Measurements from ENCODE around the gene RIMBP3C. TPM values are rescaled to one million over a fixed set of nuclear protein-coding genes. Genes with fewer than 3 reads are reported as not detected.

RIMBP3C gene
- total and polyA plus RNA-seq, 2 of the 8 experiments (the other 6 are each of a cell fraction or from before 2014, with no cell fraction given), result 0.08 TPM; not detected in 1

- 76% methylated on average over 4 of the region's 4 CpGs; no CpG with 5 or more reads in 1 of the 2 experiments for WGBS, 2 experiments (ENCODE audit: extremely low coverage in 1 of 2, insufficient coverage in 1 of 2, insufficient read length in 1 of 2, insufficient replicate concordance in 2 of 2, low coverage in 1 of 2, low lambda C conversion rate in 2 of 2, missing lambda C conversion rate in 1 of 2)
- Histone ChIP-seq H3K79me2 (ENCODE audit: control insufficient read depth in 1 of 2, insufficient read depth in 2 of 2, low read length in 2 of 2) (peaks cover 63 to 78% of the 10 kb centered on the region in 2 experiments), H4K91ac (replicated peaks; ENCODE audit: insufficient read length, low read length) (no peak overlapping the region), H3K4ac (replicated peaks; ENCODE audit: insufficient read length, low read depth, low read length) (no peak overlapping the region), H3K23ac (ENCODE audit: insufficient read length) (no peak overlapping the region), H3K79me1 (ENCODE audit: low read depth, low read length) (peaks cover 20% of the 10 kb centered on the region), H3K4me1 (replicated peaks in 1 of 4; ENCODE audit: control insufficient read depth in 3 of 4, insufficient read depth in 4 of 4, low read length in 3 of 4) (peaks cover 0 to 8% (median 6%) of the 10 kb centered on the region in 4 experiments; a peak in 4 of 7 replicates), H3K27ac (ENCODE audit: low read depth, low read length) (no peak overlapping the region), H3K23me2 (ENCODE audit: low read depth, low read length) (peaks cover 2% of the 10 kb centered on the region), H3K18ac (ENCODE audit: extremely low read depth, low read length) (no peak overlapping the region), H2AFZ (ENCODE audit: low read length) (no peak overlapping the region), H2BK20ac (ENCODE audit: low read length) (no peak overlapping the region), H3K4me3 (ENCODE audit: extremely low read depth in 1 of 4, insufficient read depth in 2 of 4, low read depth in 3 of 4, low read length in 4 of 4) (peak overlapping the region in 1 of 4 experiments; percentile 77; a peak in 1 of 8 replicates), H4K8ac (ENCODE audit: extremely low read depth, insufficient read depth, low read length) (no peak overlapping the region), H3K56ac (replicated peaks; ENCODE audit: insufficient read length, low read depth, low read length) (no peak overlapping the region), H3K14ac (ENCODE audit: insufficient read length) (no peak overlapping the region), H3K9ac (replicated peaks in 1 of 4; ENCODE audit: extremely low read depth in 1 of 4, low read depth in 3 of 4, low read length in 3 of 4) (no peak overlapping the region), H2BK120ac (replicated peaks; ENCODE audit: low read depth, low read length) (no peak overlapping the region), H3K9me3 (ENCODE audit: insufficient read depth in 2 of 2, low read depth in 1 of 2, low read length in 1 of 2) (no peaks in the 10 kb centered on the region), H2AK5ac (ENCODE audit: low read depth, low read length) (no peak overlapping the region), H2BK5ac (ENCODE audit: low read depth, low read length) (no peak overlapping the region), H3K4me2 (ENCODE audit: insufficient read depth in 1 of 2, low read depth in 2 of 2, low read length in 2 of 2) (peak overlapping the region; percentile 3 to 77; a peak in 2 of 4 replicates), H3K27me3 (replicated peaks in 1 of 4; ENCODE audit: control insufficient read depth in 3 of 4, extremely low read depth in 1 of 4, insufficient read depth in 3 of 4, low read length in 3 of 4) (no peaks in the 10 kb centered on the region; a peak in 1 of 7 replicates), H4K5ac (ENCODE audit: insufficient read length, low read depth, low read length) (no peak overlapping the region), H4K20me1 (replicated peaks in 1 of 2; ENCODE audit: control insufficient read depth in 1 of 2, insufficient read depth in 2 of 2, low read length in 2 of 2) (peaks cover 36 to 43% of the 10 kb centered on the region in 2 experiments), H3K36me3 (ENCODE audit: control insufficient read depth in 2 of 4, insufficient read depth in 4 of 4, low read length in 3 of 4) (no peaks in the 10 kb centered on the region; a peak in 1 of 8 replicates), H2BK15ac (ENCODE audit: low read length) (no peak overlapping the region), H2BK12ac (ENCODE audit: low read depth, low read length) (no peak overlapping the region)
- POLR2A ChIA-PET (ENCODE audit: partially characterized antibody), result interaction anchor here (1.8 kb wide), 1 partner anchor 7 kb away, joined by 7 read pairs; no protein-coding TSS in a partner anchor
- TF ChIP-seq POLR2A (IDR thresholded peaks at IDR 0.05; ENCODE audit: control extremely low read depth in 1 of 2, low read depth in 2 of 2, low read length in 2 of 2) (no peak), CTCF (IDR thresholded peaks at IDR 0.05; ENCODE audit: control extremely low read depth in 1 of 3, insufficient read depth in 1 of 3, low read depth in 1 of 3, low read length in 3 of 3) (no peak), MAFK (IDR thresholded peaks at IDR 0.05; ENCODE audit: low read depth, low read length) (no peak), SAP30 (IDR thresholded peaks at IDR 0.05; ENCODE audit: insufficient read depth, insufficient replicate concordance, low read length) (no peak), CREB1 (IDR thresholded peaks at IDR 0.05) (no peak)
- DNase-seq (ENCODE audit: low read depth in 1 of 2, low spot score in 2 of 2), result no peak
- CTCF ChIA-PET (ENCODE audit: partially characterized antibody), result interaction anchor here (1.2 kb wide), 1 partner anchor 12 kb away, joined by 4 read pairs; no protein-coding TSS in a partner anchor
- FAIRE-seq, result no peak
Measured at GRCh38 chr22:21570398-21570797, 19.1 kb upstream of the RIMBP3C start.
